B cell (primary cell): ENCODE data around the gene WFIKKN2. TPM values are rescaled to one million over a fixed set of nuclear protein-coding genes. Genes with fewer than 3 reads are reported as not detected.

Experiments
- ATAC-seq: fragments of 200-7000 bp; cut with Tn5 transposase; one replicate; pipeline ENCODE4 v1.10.0; 2021; ENCODE audit warnings: low read depth, mild to moderate bottlenecking, moderate number of reproducible peaks, moderate library complexity
- CTCF ChIA-PET: fragments of 350-600 bp; sonication (Branson Sonifier 250); formaldehyde crosslinking; loops from one replicate; lab custom pipeline; 2021; ENCODE audit warnings: antibody characterized with exemption, inconsistent platforms; lab: Charles Lee
- POLR2A ChIA-PET: fragments of 350-600 bp; sonication (Branson Sonifier 250); formaldehyde crosslinking; loops from one replicate; lab custom pipeline; 2021; ENCODE audit warnings: antibody characterized with exemption; lab: Charles Lee
- DNase-seq: peaks from one replicate; pipeline ENCODE4 v3.0.0; 2013
- H2AFZ ChIP-seq: 2 replicates; pipeline ENCODE4 v1.6.1; 2012; ENCODE audit warnings: mild to moderate bottlenecking, low read depth, low read length; ENCODE audit not compliant: insufficient read depth, poor library complexity, severe bottlenecking
- H3K27ac ChIP-seq, 2 donors: 1 replicate in 1 of 2; 2 replicates in 1 of 2; pipeline ENCODE4 v1.5.1; 2012 to 2013; ENCODE audit warnings: low read length in 2 of 2, mild to moderate bottlenecking in 2 of 2, moderate library complexity in 1 of 2
- H3K27me3 ChIP-seq, 4 experiments: fragments of 200-600 bp in 1 of 4; sonication (generic) in 1 of 4; replicated peaks in 1 of 4; 1 replicate in 2 of 4; 2 replicates in 2 of 4; pipeline versions ENCODE4 v1.6.1 to v1.7.0; 2013 to 2016; ENCODE audit warnings: low read length in 3 of 4, mild to moderate bottlenecking in 2 of 4, mixed read lengths in 1 of 4, moderate library complexity in 1 of 4; ENCODE audit not compliant: insufficient read depth in 4 of 4, control insufficient read depth in 3 of 4; ENCODE audit errors: control extremely low read depth in 1 of 4
- H3K36me3 ChIP-seq, 2 experiments: replicated peaks in 1 of 2; 1 replicate in 1 of 2; 2 replicates in 1 of 2; pipeline versions ENCODE4 v1.6.1 to v1.7.1; 2013; ENCODE audit warnings: low read length in 1 of 2; ENCODE audit not compliant: insufficient read depth in 2 of 2, control insufficient read depth in 1 of 2; ENCODE audit errors: control extremely low read depth in 1 of 2, extremely low read depth in 1 of 2
- H3K4me1 ChIP-seq, 2 donors: fragments of 200-600 bp in 1 of 2; sonication (generic) in 1 of 2; 1 replicate in 1 of 2; 2 replicates in 1 of 2; pipeline versions ENCODE4 v1.5.1 to v1.6.1; 2013 to 2017; ENCODE audit warnings: low read length in 2 of 2; ENCODE audit not compliant: control insufficient read depth in 2 of 2, insufficient read depth in 2 of 2
- H3K4me2 ChIP-seq: replicated peaks from 2 replicates; pipeline ENCODE3; 2012; ENCODE audit warnings: mild to moderate bottlenecking, low read depth, low read length; ENCODE audit not compliant: poor library complexity, severe bottlenecking
- H3K4me3 ChIP-seq, 5 experiments: fragments of 200-600 bp in 1 of 5; sonication (generic) in 1 of 5; 1 replicate in 3 of 5; 2 replicates in 2 of 5; pipeline versions ENCODE4 v1.5.1 to v1.7.0; 2011 to 2016; ENCODE audit warnings: low read length in 4 of 5, mild to moderate bottlenecking in 4 of 5, low read depth in 2 of 5, control low read depth in 1 of 5, moderate library complexity in 1 of 5; ENCODE audit not compliant: insufficient read depth in 1 of 5; ENCODE audit errors: control extremely low read depth in 1 of 5, extremely low read depth in 1 of 5
- H3K79me2 ChIP-seq: fragments of 200-600 bp; sonication (generic); one replicate; pipeline ENCODE4 v1.6.0; 2016; ENCODE audit warnings: low read length; ENCODE audit not compliant: control insufficient read depth, insufficient read depth
- H3K9ac ChIP-seq: fragments of 200-600 bp; sonication (generic); 2 replicates; pipeline ENCODE4 v1.6.1; 2017; ENCODE audit warnings: mild to moderate bottlenecking, low read length, moderate library complexity
- H3K9me3 ChIP-seq, 3 donors: one replicate each; pipeline versions ENCODE4 v1.6.1 to v1.7.1; 2013; ENCODE audit warnings: low read length in 2 of 3; ENCODE audit not compliant: control insufficient read depth in 2 of 3, insufficient read depth in 1 of 3; ENCODE audit errors: control extremely low read depth in 1 of 3
- H4K20me1 ChIP-seq: 2 replicates; pipeline ENCODE4 v1.6.0; 2012; ENCODE audit warnings: mild to moderate bottlenecking, low read length; ENCODE audit not compliant: insufficient read depth, control insufficient read depth, poor library complexity, severe bottlenecking
- H3K27ac Mint-ChIP-seq: one replicate; pipeline ENCODE4 v1.8.0; 2021; ENCODE audit warnings: mixed read lengths
- H3K27me3 Mint-ChIP-seq: one replicate; pipeline ENCODE4 v1.8.0; 2021; ENCODE audit warnings: mixed read lengths
- H3K4me1 Mint-ChIP-seq: one replicate; pipeline ENCODE4 v1.8.0; 2021; ENCODE audit warnings: mixed read lengths
- H3K4me3 Mint-ChIP-seq: one replicate; pipeline ENCODE4 v1.8.0; 2021; ENCODE audit warnings: mixed read lengths
- H3K9me3 Mint-ChIP-seq: one replicate; pipeline ENCODE4 v1.8.0; 2022; ENCODE audit warnings: mixed read lengths; ENCODE audit not compliant: insufficient read depth
- CTCF ChIP-seq: fragments of 200-600 bp; IDR thresholded peaks from one replicate; pipeline ENCODE4 v1.8.0; 2022; ENCODE audit warnings: antibody characterized with exemption, mild to moderate bottlenecking
- EZH2 ChIP-seq: IDR thresholded peaks from 2 replicates; pipeline ENCODE4 v1.6.1; 2012; ENCODE audit warnings: borderline replicate concordance, low read depth, mild to moderate bottlenecking, moderate library complexity, low read length; ENCODE audit not compliant: insufficient read depth, poor library complexity, severe bottlenecking
- WGBS: methylation state at CpG from one replicate; pipeline ENCODE4 v1.1.5; 2013; ENCODE audit warnings: missing lambda C conversion rate; ENCODE audit not compliant: insufficient coverage; 5-methylcytosine and 5-hydroxymethylcytosine counted together
- intact Hi-C: fragments of 100-400 bp; cut with micrococcal nuclease; formaldehyde crosslinking; loops from one replicate; pipeline ENCODE4 v1.10.0; 2022
- polyA plus RNA-seq: library from polyadenylated mRNA; depleted of rRNA; stranded (reverse); fragments of >200 nt; gene quantifications from 2 replicates; pipeline ENCODE4 v1.2.3, GENCODE V29; 2012
- total RNA-seq, 2 donors: library from RNA; stranded (reverse); fragments of 120-200 nt in 1 of 2; gene quantifications; 1 replicate in 1 of 2; 2 replicates in 1 of 2; pipeline versions ENCODE4 v1.2.3 to v1.2.4, GENCODE V29; 2013 to 2022

Gene WFIKKN2
- total and polyA plus RNA-seq, 2 donors (not counting 1 experiment from before 2014, with no cell fraction given) = not detected

GRCh38 chr17:50842506-50843149, 7.2 kb downstream of the WFIKKN2 start:
- DNase-seq (no peak), ATAC-seq (no peak)
- Histone ChIP-seq H3K4me3 (no peak overlapping the region), H3K27ac (no peak overlapping the region), H2AFZ (no peak overlapping the region), H3K9ac (no peak overlapping the region), H3K27me3 (peaks cover 0 to 3% (median 0%) of the 10 kb centered on the region in 4 experiments), H3K36me3 (no peaks in the 10 kb centered on the region), H3K9me3 (no peaks in the 10 kb centered on the region), H3K4me2 (no peak overlapping the region), H4K20me1 (no peaks in the 10 kb centered on the region), H3K4me1 (no peaks in the 10 kb centered on the region), H3K79me2 (no peaks in the 10 kb centered on the region)
- H3K9me3 Mint-ChIP-seq = no peaks in the 10 kb centered on the region
- 87% methylated on average over 9 of the region's 9 CpGs for WGBS
- H3K27ac Mint-ChIP-seq = no peak overlapping the region
- TF ChIP-seq CTCF = no peak
- no peak for TF ChIP-seq EZH2
- no peak overlapping the region for H3K4me3 Mint-ChIP-seq
- CTCF ChIA-PET = interaction anchor here (0.6 to 2.1 kb wide), 11 partner anchors 13 to 301 kb away, joined by 3 to 9 read pairs (median 3); partner anchors contain the start of gene SPATA20
- H3K4me1 Mint-ChIP-seq = no peaks in the 10 kb centered on the region
- POLR2A ChIA-PET = no interaction called here
- H3K27me3 Mint-ChIP-seq = no peaks in the 10 kb centered on the region
- intact Hi-C loops = no loop called here

- Histone ChIP-seq H3K4me3 (no peak overlapping the region), H3K36me3 (no peaks in the 10 kb centered on the region), H3K4me1 (no peaks in the 10 kb centered on the region), H3K27me3 (peaks cover 0 to 3% (median 0%) of the 10 kb centered on the region in 4 experiments), H3K4me2 (no peak overlapping the region), H3K79me2 (no peaks in the 10 kb centered on the region), H3K27ac (no peak overlapping the region), H3K9ac (no peak overlapping the region), H3K9me3 (peaks cover 0 to 4% (median 1%) of the 10 kb centered on the region in 3 donors), H2AFZ (no peak overlapping the region), H4K20me1 (no peaks in the 10 kb centered on the region)
- ATAC-seq (no peak), DNase-seq (no peak)
- intact Hi-C loops = no loop called here
- WGBS = 95% methylated on average over 8 of the region's 16 CpGs
- H3K4me1 Mint-ChIP-seq = no peaks in the 10 kb centered on the region
- TF ChIP-seq EZH2 (no peak), CTCF (no peak)
- no peaks in the 10 kb centered on the region for H3K27me3 Mint-ChIP-seq
- peaks cover under 1% of the 10 kb centered on the region for H3K9me3 Mint-ChIP-seq
- no peak overlapping the region for H3K27ac Mint-ChIP-seq
- CTCF ChIA-PET = interaction anchor here (0.6 to 2.1 kb wide), 3 partner anchors 13 to 59 kb away, joined by 3 to 6 read pairs (median 5); no protein-coding TSS in a partner anchor
- H3K4me3 Mint-ChIP-seq = no peak overlapping the region
- POLR2A ChIA-PET = no interaction called here
Measured at GRCh38 chr17:50843150-50843905, 7.9 kb downstream of the WFIKKN2 start.
